Activated CD4-positive, alpha-beta T cell treated with anti-CD3 and anti-CD28 coated beads, Interleukin-10, Interleukin-2, amounts not matched to agents 100 ng/mL and 50 ng/mL, durations not matched to agents 16 hours and 8 hours (primary cell): ENCODE results near the gene ARID1B.
"Not testable (repeated sequence)": the region's sequence is repeated elsewhere in the genome, so short reads cannot be mapped to it uniquely, and the experiment has no call there.

Experiments
- DNase-seq: peaks from one replicate; pipeline ENCODE4 v3.0.0-alpha.2; 2020

ARID1B gene

DNA sequence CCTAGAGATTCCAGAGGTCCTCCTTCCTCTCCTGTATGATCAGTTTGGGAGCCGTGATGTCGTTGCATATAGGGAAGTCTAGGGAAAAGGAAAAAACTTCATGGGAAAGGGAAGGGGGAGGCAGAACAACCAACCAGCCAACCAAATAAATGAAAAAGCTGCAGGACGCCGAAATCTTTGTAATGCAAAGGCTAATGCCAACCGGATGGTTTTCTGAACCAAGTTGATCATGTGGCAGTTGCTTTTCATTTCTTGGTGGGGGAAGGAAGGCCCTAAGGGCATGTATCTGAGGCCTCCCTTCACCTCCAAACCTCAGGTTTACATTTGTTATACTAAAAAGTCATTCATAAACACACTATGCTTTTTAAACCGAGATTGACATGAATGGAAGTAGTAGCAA is 167.2 kb downstream of the ARID1B start:
- DNase-seq = no peak

- DNase-seq = not testable (repeated sequence)
Measured at GRCh38 chr6:156945789-156946172, 168.6 kb downstream of the ARID1B start.

DNA sequence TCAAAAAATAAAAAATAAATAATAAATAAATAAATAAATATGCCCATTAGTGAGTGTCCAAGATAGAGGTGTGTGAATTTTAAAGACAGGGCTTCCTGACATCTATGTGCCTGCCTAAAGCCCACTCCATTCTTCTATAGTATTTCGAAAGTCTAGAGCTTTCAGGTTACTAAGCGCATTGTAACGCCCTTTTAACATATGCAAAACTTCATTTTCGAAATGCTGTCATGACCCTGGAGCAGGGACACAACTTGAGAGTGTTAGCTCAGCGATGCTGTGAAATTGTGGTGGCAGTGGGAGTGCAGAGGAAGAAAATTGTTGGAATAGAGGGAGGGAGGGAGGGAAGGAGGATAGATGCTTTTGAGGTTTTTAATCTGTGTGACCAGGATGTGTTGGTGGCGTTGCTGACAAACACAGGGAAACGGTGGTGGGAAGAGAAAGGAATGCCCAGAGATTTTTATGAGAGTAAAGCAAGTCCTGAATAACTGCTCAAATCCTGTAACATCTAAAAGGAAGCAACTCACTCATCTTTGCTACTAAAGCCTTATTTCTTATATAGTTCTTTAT is 169.3 kb downstream of the ARID1B start:
- no peak for DNase-seq

- no peak for DNase-seq
Measured at GRCh38 chr6:156948277-156948676, 171.1 kb downstream of the ARID1B start.

DNA sequence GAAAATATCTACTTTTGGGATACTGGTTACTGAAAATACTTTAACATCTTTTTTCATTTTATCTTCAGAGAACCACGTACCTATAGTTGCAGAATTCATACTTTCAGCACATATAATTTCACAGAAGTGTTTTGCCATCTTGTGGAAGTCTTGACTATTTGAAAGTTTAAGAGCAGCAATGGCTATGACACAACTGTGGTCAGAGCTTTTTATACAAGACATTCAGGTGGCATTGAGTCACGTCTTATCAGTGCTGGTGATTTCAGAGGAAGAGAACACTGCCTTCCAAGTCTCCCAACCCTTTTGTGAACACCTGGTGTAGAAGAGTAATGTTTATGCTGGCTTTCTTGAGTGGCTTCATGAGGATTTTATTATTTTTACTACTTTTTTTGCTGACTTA is 171.6 kb downstream of the ARID1B start:
- no peak for DNase-seq

DNA sequence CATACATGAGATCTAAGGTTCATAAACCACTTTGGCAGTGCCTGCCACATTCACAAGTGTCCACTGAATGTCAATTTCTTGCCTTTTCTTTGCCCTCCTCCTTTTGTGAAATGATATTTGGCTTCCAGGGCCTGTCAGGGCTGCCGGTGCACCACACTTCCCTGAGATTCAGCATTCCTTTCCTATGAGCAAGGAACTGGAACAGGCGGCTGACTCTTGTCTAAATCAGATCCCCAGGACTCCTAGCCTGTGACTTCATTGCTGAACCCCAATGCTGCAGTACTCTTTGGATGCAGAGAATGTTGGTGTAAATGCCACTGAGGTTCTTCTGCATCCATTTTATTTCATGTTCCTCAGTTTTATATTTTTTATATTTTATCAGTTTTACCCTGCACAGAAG is 172.2 kb downstream of the ARID1B start:
- DNase-seq = no peak

DNA sequence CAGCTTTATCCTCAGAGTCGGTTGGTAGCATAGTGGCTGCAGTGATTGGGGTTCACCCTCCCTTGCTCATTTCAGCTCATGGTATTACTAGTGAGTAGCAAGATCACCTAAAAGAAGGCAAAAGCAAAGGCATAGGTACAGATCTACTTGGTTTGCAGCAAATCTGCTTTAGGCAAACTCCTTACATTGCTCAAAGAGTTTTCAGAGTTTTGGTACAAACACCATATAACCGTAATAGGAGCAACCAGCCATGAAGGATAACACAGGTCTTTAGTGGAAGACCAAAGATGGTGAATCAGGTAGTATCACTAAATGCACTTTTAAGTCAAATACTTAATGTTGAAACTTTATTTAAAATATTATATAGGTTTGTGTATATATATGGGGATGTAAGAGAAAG is 172.9 kb downstream of the ARID1B start:
- no peak for DNase-seq

GRCh38 chr6:156950531-156950930 is 173.4 kb downstream of the ARID1B start:
- DNase-seq = no peak

DNA sequence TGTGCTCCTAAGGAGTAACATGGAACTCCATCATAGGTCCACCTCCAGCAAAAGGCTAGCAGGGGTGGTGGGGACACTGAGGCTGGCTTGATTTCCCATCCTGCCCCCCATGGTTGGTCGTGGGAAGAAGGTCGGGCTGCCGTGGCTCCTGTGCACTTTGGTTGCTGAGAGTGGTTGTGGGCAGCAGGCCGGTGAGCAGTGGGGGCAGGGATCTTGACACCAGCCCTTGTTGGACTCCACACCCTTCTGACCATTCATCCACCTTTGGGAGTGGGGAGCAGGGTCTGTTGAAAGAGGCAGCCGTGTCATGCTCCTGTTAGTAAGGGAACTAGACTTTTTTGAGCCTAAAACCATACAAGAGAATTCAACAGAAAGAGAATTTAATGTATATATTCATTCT is 175.2 kb downstream of the ARID1B start:
- no peak for DNase-seq

GRCh38 chr6:156953127-156953478 is 175.9 kb downstream of the ARID1B start:
- DNase-seq = no peak

GRCh38 chr6:156953479-156954146 is 176.4 kb downstream of the ARID1B start:
- DNase-seq = peak; percentile 39

DNA sequence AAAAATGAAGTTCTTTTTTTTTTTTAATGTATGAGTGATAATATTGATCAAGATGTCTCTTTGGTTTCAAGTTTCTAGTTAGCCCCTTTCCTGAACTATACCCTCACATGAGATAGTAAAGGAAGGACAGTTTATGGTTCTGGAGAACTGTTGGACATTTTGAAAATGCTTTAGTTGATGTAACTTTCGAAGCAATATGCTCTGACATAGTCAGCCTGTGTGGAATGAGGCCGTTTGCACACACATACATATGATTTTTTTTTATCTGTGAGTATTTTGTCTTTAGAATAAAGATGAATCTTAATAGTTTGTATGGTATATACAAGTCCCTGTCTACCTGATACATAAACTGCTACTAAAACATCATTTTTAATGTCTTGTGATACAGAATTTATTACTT is 177.0 kb downstream of the ARID1B start:
- no peak for DNase-seq

DNA sequence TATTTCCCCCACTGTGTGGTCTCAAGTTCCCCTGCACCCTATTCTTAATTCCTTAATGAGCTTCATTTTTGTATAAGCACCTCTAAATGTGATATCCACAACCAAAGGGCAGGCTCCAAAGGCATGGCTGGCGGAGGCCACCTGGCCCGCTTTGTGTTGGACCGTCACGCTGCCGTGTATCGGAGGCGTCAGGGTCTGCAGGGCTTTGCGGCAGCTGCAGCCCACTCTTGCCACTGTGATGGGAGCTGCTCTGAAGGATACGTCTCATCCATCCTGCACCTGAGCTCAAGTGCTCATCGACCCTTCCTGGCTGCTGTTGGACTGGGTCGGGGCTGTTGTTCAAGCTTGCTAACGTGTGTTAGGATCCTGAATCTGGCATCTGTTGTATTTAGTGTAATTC is 177.6 kb downstream of the ARID1B start:
- no peak for DNase-seq

DNA sequence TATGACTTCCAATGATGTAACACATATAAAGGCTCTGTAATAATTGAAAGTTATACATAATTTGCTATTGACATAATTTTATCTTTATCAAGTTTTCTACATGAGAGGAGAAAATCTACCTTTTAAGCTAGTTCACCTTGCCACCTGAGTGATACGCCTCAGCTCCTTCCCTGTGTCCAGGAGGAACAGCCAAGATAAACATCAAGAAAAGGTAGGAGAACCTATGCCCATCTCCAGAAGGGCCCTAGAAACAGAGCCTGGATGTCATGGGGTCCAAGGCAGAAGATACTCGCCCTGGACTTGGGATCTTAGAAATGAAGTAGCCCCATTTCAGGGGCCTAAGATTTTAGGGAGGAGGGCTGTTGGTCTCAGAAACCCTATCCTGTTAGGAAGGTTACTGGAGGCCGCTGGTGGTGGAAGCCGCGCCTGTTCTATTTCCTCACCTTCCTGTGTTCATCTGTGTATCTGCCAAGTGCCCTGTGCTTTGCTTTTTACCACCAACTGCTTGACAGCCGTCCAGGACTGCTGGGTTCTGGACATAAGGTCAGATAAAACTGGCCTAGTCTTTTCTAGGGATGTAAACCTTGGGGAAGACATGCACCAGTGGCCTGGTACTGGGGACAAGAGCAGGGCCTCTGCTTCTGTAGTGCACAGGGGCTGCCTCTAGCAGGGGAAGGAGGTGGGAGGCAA is 178.5 kb downstream of the ARID1B start:
- DNase-seq = no peak

DNA sequence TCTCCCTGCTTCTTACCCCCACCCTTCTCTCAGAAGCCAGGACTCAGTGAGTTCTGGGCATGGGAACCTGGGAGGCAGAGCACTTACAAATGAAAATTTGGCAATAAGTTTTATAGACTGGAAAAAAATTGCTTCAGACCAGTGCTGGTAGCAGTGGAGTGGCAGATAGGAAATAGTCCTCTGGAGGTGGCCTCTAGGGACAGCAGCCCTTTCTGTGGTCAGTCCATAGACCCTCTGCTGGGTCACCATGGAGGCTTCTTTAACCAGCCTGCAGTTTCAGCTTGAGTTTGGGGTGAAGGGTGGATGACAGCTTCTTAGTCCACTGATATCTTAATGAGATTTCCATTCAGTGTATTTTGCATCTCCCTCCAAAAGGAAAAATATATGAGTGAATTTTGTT is 179.1 kb downstream of the ARID1B start:
- DNase-seq = no peak

GRCh38 chr6:156957931-156958547 is 180.9 kb downstream of the ARID1B start:
- peak; percentile 75 for DNase-seq

DNA sequence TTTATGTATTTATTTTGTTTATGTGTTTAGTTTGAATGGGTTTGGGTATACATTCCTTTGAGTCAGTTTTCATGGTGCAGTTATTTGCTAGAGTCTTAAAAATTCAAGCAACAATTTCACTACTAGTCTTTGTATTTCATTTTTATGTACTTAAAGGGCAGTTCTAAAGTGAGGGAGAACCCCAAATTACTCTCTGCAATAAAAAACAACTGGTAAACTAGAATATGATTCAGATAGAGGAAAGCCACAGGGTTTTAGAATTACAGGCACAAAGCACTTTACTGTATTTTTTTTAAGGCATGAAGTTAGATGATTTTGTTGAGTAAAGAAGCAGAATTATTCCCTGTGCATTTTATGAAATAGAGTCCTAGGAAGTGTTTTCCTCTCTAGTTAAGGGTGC is 183.3 kb downstream of the ARID1B start:
- no peak for DNase-seq

- no peak for DNase-seq
Measured at GRCh38 chr6:156961282-156961892, 184.2 kb downstream of the ARID1B start.

- DNase-seq = peak; percentile 72
Measured at GRCh38 chr6:156963712-156964700, 186.8 kb downstream of the ARID1B start.

- DNase-seq = no peak
Measured at GRCh38 chr6:156967852-156968251, 190.7 kb downstream of the ARID1B start.

- DNase-seq = no peak
Measured at GRCh38 chr6:156969233-156969632, 192.1 kb downstream of the ARID1B start.

DNA sequence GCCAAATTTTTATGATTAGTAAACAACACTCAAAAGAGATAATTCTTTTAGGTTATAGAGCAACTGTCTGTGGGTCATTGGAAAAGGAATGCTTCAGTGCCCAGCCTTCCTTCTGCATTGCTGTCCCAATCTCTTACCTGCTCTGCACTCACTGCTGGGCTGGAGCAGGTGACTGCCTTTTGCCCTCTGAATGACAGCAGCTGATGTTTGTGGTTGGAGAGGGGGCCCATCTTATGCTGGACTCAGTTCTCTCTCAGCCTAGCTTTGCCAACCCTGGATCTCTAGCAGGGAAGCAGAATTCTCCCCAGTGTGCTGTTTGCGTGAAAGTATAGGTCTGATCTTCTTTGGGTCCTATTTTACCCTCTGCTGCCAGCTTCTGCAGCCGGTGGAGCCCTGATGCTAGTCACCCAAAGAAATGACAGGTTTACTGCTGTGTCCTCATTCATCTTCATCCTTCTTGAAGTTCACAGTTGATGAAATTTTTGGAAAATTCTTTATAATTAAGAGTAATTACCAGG is 193.5 kb downstream of the ARID1B start:
- no peak for DNase-seq
